B cell (primary cell): ENCODE data around the gene SLC38A10. TPM values are rescaled to one million over a fixed set of nuclear protein-coding genes. Genes with fewer than 3 reads are reported as not detected.

Experiments used
- ATAC-seq: fragments of 200-7000 bp; cut with Tn5 transposase; one replicate; pipeline ENCODE4 v1.10.0; 2021; ENCODE audit warnings: low read depth, mild to moderate bottlenecking, moderate number of reproducible peaks, moderate library complexity
- CTCF ChIA-PET: fragments of 350-600 bp; sonication (Branson Sonifier 250); formaldehyde crosslinking; loops from one replicate; lab custom pipeline; 2021; ENCODE audit warnings: antibody characterized with exemption, inconsistent platforms; lab: Charles Lee
- POLR2A ChIA-PET: fragments of 350-600 bp; sonication (Branson Sonifier 250); formaldehyde crosslinking; loops from one replicate; lab custom pipeline; 2021; ENCODE audit warnings: antibody characterized with exemption; lab: Charles Lee
- DNase-seq: peaks from one replicate; pipeline ENCODE4 v3.0.0; 2013
- H2AFZ ChIP-seq: 2 replicates; pipeline ENCODE4 v1.6.1; 2012; ENCODE audit warnings: mild to moderate bottlenecking, low read depth, low read length; ENCODE audit not compliant: insufficient read depth, poor library complexity, severe bottlenecking
- H3K27ac ChIP-seq, 2 donors: 1 replicate in 1 of 2; 2 replicates in 1 of 2; pipeline ENCODE4 v1.5.1; 2012 to 2013; ENCODE audit warnings: low read length in 2 of 2, mild to moderate bottlenecking in 2 of 2, moderate library complexity in 1 of 2
- H3K27me3 ChIP-seq, 4 experiments: fragments of 200-600 bp in 1 of 4; sonication (generic) in 1 of 4; replicated peaks in 1 of 4; 1 replicate in 2 of 4; 2 replicates in 2 of 4; pipeline versions ENCODE4 v1.6.1 to v1.7.0; 2013 to 2016; ENCODE audit warnings: low read length in 3 of 4, mild to moderate bottlenecking in 2 of 4, mixed read lengths in 1 of 4, moderate library complexity in 1 of 4; ENCODE audit not compliant: insufficient read depth in 4 of 4, control insufficient read depth in 3 of 4; ENCODE audit errors: control extremely low read depth in 1 of 4
- H3K36me3 ChIP-seq, 2 experiments: replicated peaks in 1 of 2; 1 replicate in 1 of 2; 2 replicates in 1 of 2; pipeline versions ENCODE4 v1.6.1 to v1.7.1; 2013; ENCODE audit warnings: low read length in 1 of 2; ENCODE audit not compliant: insufficient read depth in 2 of 2, control insufficient read depth in 1 of 2; ENCODE audit errors: control extremely low read depth in 1 of 2, extremely low read depth in 1 of 2
- H3K4me1 ChIP-seq, 2 donors: fragments of 200-600 bp in 1 of 2; sonication (generic) in 1 of 2; 1 replicate in 1 of 2; 2 replicates in 1 of 2; pipeline versions ENCODE4 v1.5.1 to v1.6.1; 2013 to 2017; ENCODE audit warnings: low read length in 2 of 2; ENCODE audit not compliant: control insufficient read depth in 2 of 2, insufficient read depth in 2 of 2
- H3K4me2 ChIP-seq: replicated peaks from 2 replicates; pipeline ENCODE3; 2012; ENCODE audit warnings: mild to moderate bottlenecking, low read depth, low read length; ENCODE audit not compliant: poor library complexity, severe bottlenecking
- H3K4me3 ChIP-seq, 5 experiments: fragments of 200-600 bp in 1 of 5; sonication (generic) in 1 of 5; 1 replicate in 3 of 5; 2 replicates in 2 of 5; pipeline versions ENCODE4 v1.5.1 to v1.7.0; 2011 to 2016; ENCODE audit warnings: low read length in 4 of 5, mild to moderate bottlenecking in 4 of 5, low read depth in 2 of 5, control low read depth in 1 of 5, moderate library complexity in 1 of 5; ENCODE audit not compliant: insufficient read depth in 1 of 5; ENCODE audit errors: control extremely low read depth in 1 of 5, extremely low read depth in 1 of 5
- H3K79me2 ChIP-seq: fragments of 200-600 bp; sonication (generic); one replicate; pipeline ENCODE4 v1.6.0; 2016; ENCODE audit warnings: low read length; ENCODE audit not compliant: control insufficient read depth, insufficient read depth
- H3K9ac ChIP-seq: fragments of 200-600 bp; sonication (generic); 2 replicates; pipeline ENCODE4 v1.6.1; 2017; ENCODE audit warnings: mild to moderate bottlenecking, low read length, moderate library complexity
- H3K9me3 ChIP-seq, 3 donors: one replicate each; pipeline versions ENCODE4 v1.6.1 to v1.7.1; 2013; ENCODE audit warnings: low read length in 2 of 3; ENCODE audit not compliant: control insufficient read depth in 2 of 3, insufficient read depth in 1 of 3; ENCODE audit errors: control extremely low read depth in 1 of 3
- H4K20me1 ChIP-seq: 2 replicates; pipeline ENCODE4 v1.6.0; 2012; ENCODE audit warnings: mild to moderate bottlenecking, low read length; ENCODE audit not compliant: insufficient read depth, control insufficient read depth, poor library complexity, severe bottlenecking
- H3K27ac Mint-ChIP-seq: one replicate; pipeline ENCODE4 v1.8.0; 2021; ENCODE audit warnings: mixed read lengths
- H3K27me3 Mint-ChIP-seq: one replicate; pipeline ENCODE4 v1.8.0; 2021; ENCODE audit warnings: mixed read lengths
- H3K4me1 Mint-ChIP-seq: one replicate; pipeline ENCODE4 v1.8.0; 2021; ENCODE audit warnings: mixed read lengths
- H3K4me3 Mint-ChIP-seq: one replicate; pipeline ENCODE4 v1.8.0; 2021; ENCODE audit warnings: mixed read lengths
- H3K9me3 Mint-ChIP-seq: one replicate; pipeline ENCODE4 v1.8.0; 2022; ENCODE audit warnings: mixed read lengths; ENCODE audit not compliant: insufficient read depth
- CTCF ChIP-seq: fragments of 200-600 bp; IDR thresholded peaks from one replicate; pipeline ENCODE4 v1.8.0; 2022; ENCODE audit warnings: antibody characterized with exemption, mild to moderate bottlenecking
- EZH2 ChIP-seq: IDR thresholded peaks from 2 replicates; pipeline ENCODE4 v1.6.1; 2012; ENCODE audit warnings: borderline replicate concordance, low read depth, mild to moderate bottlenecking, moderate library complexity, low read length; ENCODE audit not compliant: insufficient read depth, poor library complexity, severe bottlenecking
- WGBS: methylation state at CpG from one replicate; pipeline ENCODE4 v1.1.5; 2013; ENCODE audit warnings: missing lambda C conversion rate; ENCODE audit not compliant: insufficient coverage; 5-methylcytosine and 5-hydroxymethylcytosine counted together
- intact Hi-C: fragments of 100-400 bp; cut with micrococcal nuclease; formaldehyde crosslinking; loops from one replicate; pipeline ENCODE4 v1.10.0; 2022
- polyA plus RNA-seq: library from polyadenylated mRNA; depleted of rRNA; stranded (reverse); fragments of >200 nt; gene quantifications from 2 replicates; pipeline ENCODE4 v1.2.3, GENCODE V29; 2012
- total RNA-seq, 2 donors: library from RNA; stranded (reverse); fragments of 120-200 nt in 1 of 2; gene quantifications; 1 replicate in 1 of 2; 2 replicates in 1 of 2; pipeline versions ENCODE4 v1.2.3 to v1.2.4, GENCODE V29; 2013 to 2022

SLC38A10 gene
- total and polyA plus RNA-seq, 2 donors (not counting 1 experiment from before 2014, with no cell fraction given), result 76.1 to 104 TPM

GRCh38 chr17:81299846-81300585, 4.9 kb upstream of the SLC38A10 start:
- TF ChIP-seq EZH2 (no peak), CTCF (no peak)
- no peak overlapping the region for H3K4me3 ChIP-seq
- no peak overlapping the region for H3K27ac ChIP-seq
- no peak for DNase-seq
- Mint-ChIP-seq H3K4me3 (no peak overlapping the region), H3K27me3 (no peaks in the 10 kb centered on the region), H3K27ac (no peak overlapping the region), H3K4me1 (peaks cover 13% of the 10 kb centered on the region), H3K9me3 (no peaks in the 10 kb centered on the region)
- H3K9ac ChIP-seq, result no peak overlapping the region
- POLR2A ChIA-PET, result no interaction called here
- intact Hi-C loops, result loop anchor here (5.0 to 10.0 kb wide), 2 partner anchors 87 to 215 kb away; partner anchors contain the start of gene ACTG1
- H3K9me3 ChIP-seq, result no peaks in the 10 kb centered on the region
- no peak overlapping the region for H3K4me2 ChIP-seq
- peaks cover 7 to 9% of the 10 kb centered on the region in 2 donors for H3K4me1 ChIP-seq
- no peaks in the 10 kb centered on the region for H3K27me3 ChIP-seq
- CTCF ChIA-PET, result no interaction called here
- no peaks in the 10 kb centered on the region for H3K36me3 ChIP-seq
- ATAC-seq, result no peak
- peaks cover 10% of the 10 kb centered on the region for H3K79me2 ChIP-seq
- no peaks in the 10 kb centered on the region for H4K20me1 ChIP-seq
- 94% methylated on average over 19 of the region's 19 CpGs for WGBS
- H2AFZ ChIP-seq, result no peak overlapping the region

- POLR2A ChIA-PET, result no interaction called here
- no peaks in the 10 kb centered on the region for H3K27me3 ChIP-seq
- H3K4me3 ChIP-seq, result no peak overlapping the region
- CTCF ChIA-PET, result interaction anchor here (1.0 kb wide), 1 partner anchor 10 kb away, joined by 4 read pairs; no protein-coding TSS in a partner anchor
- Mint-ChIP-seq H3K9me3 (no peaks in the 10 kb centered on the region), H3K4me3 (no peak overlapping the region), H3K27ac (no peak overlapping the region), H3K27me3 (no peaks in the 10 kb centered on the region), H3K4me1 (peaks cover 16% of the 10 kb centered on the region)
- 75% methylated on average over 11 of the region's 15 CpGs for whole genome bisulfite sequencing
- intact Hi-C loops, result loop anchor here (5.0 to 10.0 kb wide), 2 partner anchors 88 to 216 kb away; partner anchors contain the start of gene ACTG1
- peaks cover 18% of the 10 kb centered on the region for H3K79me2 ChIP-seq
- no peak overlapping the region for H3K4me2 ChIP-seq
- H3K36me3 ChIP-seq, result no peaks in the 10 kb centered on the region
- H4K20me1 ChIP-seq, result no peaks in the 10 kb centered on the region
- H2AFZ ChIP-seq, result no peak overlapping the region
- ATAC-seq, result no peak
- no peaks in the 10 kb centered on the region for H3K9me3 ChIP-seq
- peaks cover 9 to 13% of the 10 kb centered on the region in 2 donors for H3K4me1 ChIP-seq
- no peak overlapping the region for H3K27ac ChIP-seq
- DNase-seq, result no peak
- H3K9ac ChIP-seq, result no peak overlapping the region
- TF ChIP-seq EZH2, result no peak
- no peak for TF ChIP-seq CTCF
Observed at GRCh38 chr17:81298991-81299738, 4.1 kb upstream of the SLC38A10 start.
